ENCODE data around the gene PUS10.
"Not testable (repeated sequence)": the region's sequence is repeated elsewhere in the genome, so short reads cannot be mapped to it uniquely, and the experiment has no call there.

PUS10 gene

GRCh38 chr2:61017556-61018317 lies at the start of gene PUS10, which contains the start of gene PEX13:
PUS10 (minus strand) TSS chr2:61018255; CDS start chr2:61011890, 6,365 bp downstream.
PEX13 (plus strand) TSS chr2:61017720; CDS start chr2:61017760, 40 bp downstream.
- peak; percentile 69 for DNase-seq

GRCh38 chr2:61065714-61066709 lies 48.0 kb upstream of the PUS10 start, which contains the start of gene SANBR:
SANBR (plus strand) TSS chr2:61065871; CDS start chr2:61070351, 4,480 bp downstream.
- peak; percentile 77 for DNase-seq

GRCh38 chr2:61059382-61059781 lies 41.3 kb upstream of the PUS10 start:
- no peak for DNase-seq

GRCh38 chr2:61057562-61057961 lies 39.5 kb upstream of the PUS10 start:
- no peak for DNase-seq

- no peak for DNase-seq
Observed at GRCh38 chr2:61055557-61055956, 37.5 kb upstream of the PUS10 start.

- DNase-seq = no peak
Observed at GRCh38 chr2:61045999-61046398, 27.9 kb upstream of the PUS10 start.

GRCh38 chr2:61045226-61045625 lies 27.2 kb upstream of the PUS10 start:
- no peak for DNase-seq

- DNase-seq = no peak
Observed at GRCh38 chr2:61044636-61045035, 26.6 kb upstream of the PUS10 start.

- no peak for DNase-seq
Observed at GRCh38 chr2:61042807-61043206, 24.8 kb upstream of the PUS10 start.

- not testable (repeated sequence) for DNase-seq
Observed at GRCh38 chr2:61036643-61037042, 18.6 kb upstream of the PUS10 start.

- not testable (repeated sequence) for DNase-seq
Observed at GRCh38 chr2:61034592-61034991, 16.5 kb upstream of the PUS10 start.

- DNase-seq = no peak
Observed at GRCh38 chr2:61029533-61029932, 11.5 kb upstream of the PUS10 start.

GRCh38 chr2:61023670-61024069 lies 5.6 kb upstream of the PUS10 start:
- no peak for DNase-seq

- DNase-seq = no peak
Observed at GRCh38 chr2:61021228-61021660, 3.2 kb upstream of the PUS10 start.

- no peak for DNase-seq
Observed at GRCh38 chr2:61018798-61019197, 743 bp upstream of the PUS10 start.

- DNase-seq = no peak
Observed at GRCh38 chr2:61018318-61018755, 282 bp upstream of the PUS10 start.

- DNase-seq = peak; percentile 65
Observed at GRCh38 chr2:61017003-61017555, 976 bp downstream of the PUS10 start.

GRCh38 chr2:61016392-61017002 lies 1.6 kb downstream of the PUS10 start:
- no peak for DNase-seq

- no peak for DNase-seq
Observed at GRCh38 chr2:61015976-61016375, 2.1 kb downstream of the PUS10 start.

- DNase-seq = no peak
Observed at GRCh38 chr2:61014763-61015162, 3.3 kb downstream of the PUS10 start.

GRCh38 chr2:61013382-61013781 lies 4.7 kb downstream of the PUS10 start:
- no peak for DNase-seq

GRCh38 chr2:61012303-61012702 lies 5.8 kb downstream of the PUS10 start:
- DNase-seq = peak; percentile 87

- DNase-seq = peak; percentile 44
Observed at GRCh38 chr2:61011678-61012077, 6.4 kb downstream of the PUS10 start.

Data from fibroblast of upper back skin (primary cell).